ENCODE measurements around the gene NTSR1.

- TF ChIP-seq EZH2 (IDR thresholded peaks at IDR 0.05; ENCODE audit: low read depth), result no peak
- no peak for TF ChIP-seq CTCF (conservative IDR thresholded peaks at IDR 0.05)
Observed at GRCh38 chr20:62775206-62775605, 66.6 kb downstream of the NTSR1 start.

Measured in PC-9 (cell line).